Fibroblast of lung (primary cell): ENCODE measurements around the gene CCNO. TPM values are rescaled to one million over a fixed set of nuclear protein-coding genes. Genes with fewer than 3 reads are reported as not detected.

Source experiments
- DNase-seq, 2 donors: peaks; one replicate each; pipeline versions ENCODE4 v3.0.0 to v3.0.0-alpha.2; 2010; ENCODE audit warnings: low read depth in 2 of 2
- H2AFZ ChIP-seq: 2 replicates; pipeline ENCODE4 v1.5.1; 2012; ENCODE audit warnings: low read length, control low read depth, inconsistent platforms
- H3K27ac ChIP-seq: 2 replicates; pipeline ENCODE4 v1.5.1; 2011; ENCODE audit warnings: low read length, control low read depth; ENCODE audit not compliant: insufficient read depth
- H3K27me3 ChIP-seq: 2 replicates; pipeline ENCODE4 v1.5.1; 2011; ENCODE audit warnings: mild to moderate bottlenecking, low read length; ENCODE audit not compliant: control insufficient read depth, insufficient read depth
- H3K36me3 ChIP-seq: 2 replicates; pipeline ENCODE4 v1.5.1; 2011; ENCODE audit warnings: low read length; ENCODE audit not compliant: control insufficient read depth, insufficient read depth
- H3K4me1 ChIP-seq: 2 replicates; pipeline ENCODE4 v1.5.1; 2011; ENCODE audit warnings: low read length; ENCODE audit not compliant: control insufficient read depth, insufficient read depth; ENCODE audit errors: extremely low read depth
- H3K4me2 ChIP-seq: 2 replicates; pipeline ENCODE4 v1.5.1; 2011; ENCODE audit warnings: low read length, control low read depth; ENCODE audit not compliant: insufficient read depth; ENCODE audit errors: extremely low read depth
- H3K4me3 ChIP-seq, 4 experiments: fragments of 200-600 bp in 1 of 4; sonication (generic) in 1 of 4; replicated peaks in 1 of 4; 2 replicates each; pipeline ENCODE4 v1.5.1; 2011 to 2016; ENCODE audit warnings: low read length in 4 of 4, low read depth in 3 of 4, mild to moderate bottlenecking in 3 of 4, control low read depth in 2 of 4, inconsistent platforms in 1 of 4, mixed read lengths in 1 of 4; ENCODE audit not compliant: insufficient read depth in 1 of 4; ENCODE audit errors: control extremely low read depth in 1 of 4
- H3K79me2 ChIP-seq: 2 replicates; pipeline ENCODE4 v1.5.1; 2012; ENCODE audit warnings: mild to moderate bottlenecking, low read length, inconsistent platforms; ENCODE audit not compliant: control insufficient read depth, insufficient read depth
- H3K9ac ChIP-seq: 2 replicates; pipeline ENCODE4 v1.5.1; 2011; ENCODE audit warnings: mild to moderate bottlenecking, low read length, control low read depth; ENCODE audit not compliant: insufficient read depth
- H3K9me3 ChIP-seq: 2 replicates; pipeline ENCODE4 v1.5.1; 2012; ENCODE audit warnings: low read depth, low read length; ENCODE audit not compliant: control insufficient read depth, insufficient read depth
- H4K20me1 ChIP-seq: 2 replicates; pipeline ENCODE4 v1.5.1; 2011; ENCODE audit warnings: low read length; ENCODE audit not compliant: control insufficient read depth, insufficient read depth; ENCODE audit errors: extremely low read depth
- EZH2 ChIP-seq: IDR thresholded peaks from 2 replicates; pipeline ENCODE4 v1.5.1; 2012; ENCODE audit warnings: low read length, control low read depth, mild to moderate bottlenecking; ENCODE audit errors: missing control alignments
- polyA plus RNA-seq, 2 donors: library from polyadenylated mRNA; depleted of rRNA in 1 of 2; stranded (reverse) in 1 of 2; unstranded in 1 of 2; fragments of >200 nt; gene quantifications; 2 replicates each; pipeline ENCODE4 v1.2.1, GENCODE V29; 2011 to 2012; ENCODE audit warnings: missing spikeins in 1 of 2
- total RNA-seq: library from RNA; depleted of rRNA; stranded (reverse); fragments of >200 nt; gene quantifications from 2 replicates; pipeline ENCODE4 v1.2.1, GENCODE V29; 2014
- TF ChIP-seq, protein P1 (sequence below), 2 donors: IDR thresholded peaks in 1 of 2; conservative IDR thresholded peaks in 1 of 2; 1 replicate in 1 of 2; 2 replicates in 1 of 2; pipeline ENCODE4 v1.5.1; 2011 to 2012; ENCODE audit warnings: low read length in 2 of 2, control low read depth in 1 of 2, inconsistent platforms in 1 of 2, low read depth in 1 of 2, mild to moderate bottlenecking in 1 of 2

CCNO gene
- total and polyA plus RNA-seq, 2 donors (not counting 1 experiment from before 2014, with no cell fraction given) = 0.03 TPM; not detected in 1

DNA sequence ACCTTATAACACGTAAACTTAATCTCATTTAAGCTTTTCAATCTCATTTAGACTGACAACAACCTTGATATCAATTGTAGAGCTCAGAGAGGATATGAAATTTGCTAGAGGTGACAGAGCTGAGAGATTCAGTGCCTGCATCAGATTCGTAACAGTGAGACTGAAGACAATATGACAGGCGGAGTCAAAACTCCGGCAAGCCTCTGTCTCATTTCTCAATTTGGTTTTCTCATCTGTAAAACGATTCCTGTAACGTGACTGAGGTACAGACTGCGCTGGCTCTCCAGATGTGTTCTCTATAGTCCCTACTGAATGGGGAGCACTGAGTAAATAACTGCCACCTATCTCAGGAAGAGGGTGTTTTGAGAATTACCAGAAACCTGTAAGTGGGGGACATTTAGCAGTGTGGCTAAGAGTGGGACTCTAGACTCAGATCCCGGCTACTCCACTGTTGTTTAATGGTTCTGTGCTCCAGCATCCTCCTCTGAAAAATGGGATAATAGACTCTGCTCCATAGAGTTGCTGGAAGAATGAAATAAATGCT is 3.2 kb downstream of the CCNO start:
- DNase-seq = no peak
- Histone ChIP-seq H4K20me1 (no peaks in the 10 kb centered on the region), H3K27ac (no peak overlapping the region), H3K9me3 (no peaks in the 10 kb centered on the region), H3K4me3 (no peak overlapping the region), H3K4me1 (peaks cover 2% of the 10 kb centered on the region), H3K36me3 (no peaks in the 10 kb centered on the region), H3K79me2 (no peaks in the 10 kb centered on the region), H3K9ac (no peak overlapping the region), H2AFZ (no peak overlapping the region), H3K4me2 (no peak overlapping the region), H3K27me3 (peaks cover 80% of the 10 kb centered on the region)
- no peak for TF ChIP-seq EZH2
- TF ChIP-seq, protein P1, sequence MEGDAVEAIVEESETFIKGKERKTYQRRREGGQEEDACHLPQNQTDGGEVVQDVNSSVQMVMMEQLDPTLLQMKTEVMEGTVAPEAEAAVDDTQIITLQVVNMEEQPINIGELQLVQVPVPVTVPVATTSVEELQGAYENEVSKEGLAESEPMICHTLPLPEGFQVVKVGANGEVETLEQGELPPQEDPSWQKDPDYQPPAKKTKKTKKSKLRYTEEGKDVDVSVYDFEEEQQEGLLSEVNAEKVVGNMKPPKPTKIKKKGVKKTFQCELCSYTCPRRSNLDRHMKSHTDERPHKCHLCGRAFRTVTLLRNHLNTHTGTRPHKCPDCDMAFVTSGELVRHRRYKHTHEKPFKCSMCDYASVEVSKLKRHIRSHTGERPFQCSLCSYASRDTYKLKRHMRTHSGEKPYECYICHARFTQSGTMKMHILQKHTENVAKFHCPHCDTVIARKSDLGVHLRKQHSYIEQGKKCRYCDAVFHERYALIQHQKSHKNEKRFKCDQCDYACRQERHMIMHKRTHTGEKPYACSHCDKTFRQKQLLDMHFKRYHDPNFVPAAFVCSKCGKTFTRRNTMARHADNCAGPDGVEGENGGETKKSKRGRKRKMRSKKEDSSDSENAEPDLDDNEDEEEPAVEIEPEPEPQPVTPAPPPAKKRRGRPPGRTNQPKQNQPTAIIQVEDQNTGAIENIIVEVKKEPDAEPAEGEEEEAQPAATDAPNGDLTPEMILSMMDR (conservative IDR thresholded peaks at IDR 0.05 in 1 of 2, IDR thresholded peaks at IDR 0.05 in 1 of 2; ENCODE audit: low read depth in 1 of 2, low read length in 2 of 2) = no peak

DNA sequence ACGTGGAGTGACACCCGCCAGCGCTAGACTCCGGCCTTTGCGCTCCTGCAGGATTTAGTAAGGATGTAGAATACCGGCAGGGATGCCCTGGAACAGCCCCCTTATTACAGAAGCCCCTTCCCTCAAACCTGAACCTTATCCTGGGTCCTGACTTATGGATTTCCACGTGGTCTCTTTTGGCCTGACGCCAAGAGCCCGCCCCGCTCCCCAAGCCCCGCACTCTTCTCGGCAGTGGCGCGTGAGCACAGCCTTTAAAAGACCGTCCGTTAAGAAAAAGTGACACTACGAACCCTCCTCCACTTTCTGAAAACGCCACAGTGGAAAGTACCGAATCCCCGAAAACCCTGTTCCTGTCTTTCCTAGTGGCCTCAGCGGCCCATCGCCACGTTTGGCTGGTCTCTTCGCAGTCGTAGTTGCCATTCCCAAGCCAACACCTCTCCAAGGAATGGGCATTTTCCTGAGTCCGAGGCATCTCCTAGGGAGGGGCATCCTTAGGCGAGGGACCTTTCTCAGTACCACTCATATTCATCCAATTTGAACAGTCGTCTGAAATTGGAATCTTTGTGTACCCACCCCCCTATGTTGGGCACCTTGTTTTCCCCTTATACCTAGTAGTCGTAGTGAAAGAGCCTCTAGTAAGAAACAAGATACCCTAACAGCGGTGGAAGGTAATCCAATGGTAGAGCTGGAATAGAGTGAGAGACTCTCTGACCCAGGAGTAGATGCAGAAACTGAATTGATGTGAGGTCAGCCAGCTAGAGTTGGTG is 5.6 kb downstream of the CCNO start:
- peaks cover 94% of the 10 kb centered on the region for H3K27me3 ChIP-seq
- no peak for DNase-seq

More for the DNA sequence above, 5.6 kb downstream of the CCNO start:
- Histone ChIP-seq H3K27ac (no peak overlapping the region), H3K9me3 (no peaks in the 10 kb centered on the region), H3K4me1 (peaks cover 2% of the 10 kb centered on the region), H3K79me2 (no peaks in the 10 kb centered on the region), H3K4me2 (peak overlapping the region; percentile 62), H3K9ac (no peak overlapping the region), H4K20me1 (no peaks in the 10 kb centered on the region), H2AFZ (no peak overlapping the region), H3K36me3 (no peaks in the 10 kb centered on the region), H3K4me3 (peak overlapping the region in 3 of 4 experiments; percentile 12 to 44 (median 17))
- TF ChIP-seq, protein P1 (conservative IDR thresholded peaks at IDR 0.05 in 1 of 2, IDR thresholded peaks at IDR 0.05 in 1 of 2; ENCODE audit: low read depth in 1 of 2, low read length in 2 of 2) = no peak
- TF ChIP-seq EZH2 = peak; percentile 72
